HepG2 (cell line): ENCODE measurements around the gene ATOSB. TPM values are rescaled to one million over a fixed set of nuclear protein-coding genes. Genes with fewer than 3 reads are reported as not detected.

Source experiments
- IRX3 ChIP-seq: sonication (generic); formaldehyde crosslinking; IDR thresholded peaks from 2 replicates; pipeline ENCODE4 v1.8.1; 2023; ENCODE audit warnings: mild to moderate bottlenecking, low read depth, missing genetic modification reagents, borderline replicate concordance
- ZGPAT ChIP-seq: IDR thresholded peaks from 2 replicates; pipeline ENCODE4 v1.6.1; 2016; ENCODE audit warnings: mild to moderate bottlenecking
- ZNF407 ChIP-seq: sonication (generic); formaldehyde crosslinking; IDR thresholded peaks from one replicate; pipeline ENCODE4 v1.5.1; 2020; ENCODE audit warnings: mild to moderate bottlenecking, missing genetic modification reagents; ENCODE audit errors: not compliant biosample characterization
- ZNF646 ChIP-seq: sonication (generic); formaldehyde crosslinking; IDR thresholded peaks from 2 replicates; pipeline ENCODE4 v1.9.0; 2021; ENCODE audit warnings: mild to moderate bottlenecking, missing genetic modification reagents
- polyA plus RNA-seq, 8 experiments: library from polyadenylated mRNA; depleted of rRNA in 3 of 8; stranded (reverse) in 7 of 8; unstranded in 1 of 8; fragments of >200 nt; fragmentation: Illumina TruSeq in 4 of 8; extraction: Trizol in 4 of 8; gene quantifications; 2 replicates each; pipeline versions ENCODE4 v1.2.1 to v1.2.3, GENCODE V29; 2011 to 2016; ENCODE audit warnings: low read depth in 4 of 8, missing spikeins in 1 of 8, mixed read lengths in 1 of 8; ENCODE audit not compliant: insufficient read depth in 1 of 8
- total RNA-seq, 5 experiments: library from RNA; depleted of rRNA; stranded (reverse); fragments of >200 nt; fragmentation: Illumina TruSeq; extraction: Trizol; gene quantifications; 2 replicates each; pipeline ENCODE4 v1.2.3, GENCODE V29; 2016; ENCODE audit warnings: low read depth in 1 of 5
- TF ChIP-seq, protein P1 (sequence below): sonication (generic); formaldehyde crosslinking; IDR thresholded peaks from 2 replicates; pipeline ENCODE4 v1.5.0; 2020; ENCODE audit warnings: missing genetic modification reagents
- TF ChIP-seq, protein P2 (sequence below): sonication (generic); formaldehyde crosslinking; IDR thresholded peaks from 2 replicates; pipeline ENCODE4 v1.5.1; 2020; ENCODE audit warnings: mild to moderate bottlenecking, missing genetic modification reagents, borderline replicate concordance

The ATOSB gene
- total and polyA plus RNA-seq, 2 of the 13 experiments (the other 11 are each of a cell fraction or from before 2014, with no cell fraction given): 1.9 to 6.4 TPM

- no peak for TF ChIP-seq ZNF646 (CRISPR knock-in tag)
- no peak for TF ChIP-seq ZGPAT
- TF ChIP-seq, protein P1, sequence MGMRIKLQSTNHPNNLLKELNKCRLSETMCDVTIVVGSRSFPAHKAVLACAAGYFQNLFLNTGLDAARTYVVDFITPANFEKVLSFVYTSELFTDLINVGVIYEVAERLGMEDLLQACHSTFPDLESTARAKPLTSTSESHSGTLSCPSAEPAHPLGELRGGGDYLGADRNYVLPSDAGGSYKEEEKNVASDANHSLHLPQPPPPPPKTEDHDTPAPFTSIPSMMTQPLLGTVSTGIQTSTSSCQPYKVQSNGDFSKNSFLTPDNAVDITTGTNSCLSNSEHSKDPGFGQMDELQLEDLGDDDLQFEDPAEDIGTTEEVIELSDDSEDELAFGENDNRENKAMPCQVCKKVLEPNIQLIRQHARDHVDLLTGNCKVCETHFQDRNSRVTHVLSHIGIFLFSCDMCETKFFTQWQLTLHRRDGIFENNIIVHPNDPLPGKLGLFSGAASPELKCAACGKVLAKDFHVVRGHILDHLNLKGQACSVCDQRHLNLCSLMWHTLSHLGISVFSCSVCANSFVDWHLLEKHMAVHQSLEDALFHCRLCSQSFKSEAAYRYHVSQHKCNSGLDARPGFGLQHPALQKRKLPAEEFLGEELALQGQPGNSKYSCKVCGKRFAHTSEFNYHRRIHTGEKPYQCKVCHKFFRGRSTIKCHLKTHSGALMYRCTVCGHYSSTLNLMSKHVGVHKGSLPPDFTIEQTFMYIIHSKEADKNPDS: no peak
- TF ChIP-seq ZNF407 (CRISPR knock-in tag): no peak
- TF ChIP-seq IRX3 (CRISPR knock-in tag): no peak
- TF ChIP-seq, protein P2, sequence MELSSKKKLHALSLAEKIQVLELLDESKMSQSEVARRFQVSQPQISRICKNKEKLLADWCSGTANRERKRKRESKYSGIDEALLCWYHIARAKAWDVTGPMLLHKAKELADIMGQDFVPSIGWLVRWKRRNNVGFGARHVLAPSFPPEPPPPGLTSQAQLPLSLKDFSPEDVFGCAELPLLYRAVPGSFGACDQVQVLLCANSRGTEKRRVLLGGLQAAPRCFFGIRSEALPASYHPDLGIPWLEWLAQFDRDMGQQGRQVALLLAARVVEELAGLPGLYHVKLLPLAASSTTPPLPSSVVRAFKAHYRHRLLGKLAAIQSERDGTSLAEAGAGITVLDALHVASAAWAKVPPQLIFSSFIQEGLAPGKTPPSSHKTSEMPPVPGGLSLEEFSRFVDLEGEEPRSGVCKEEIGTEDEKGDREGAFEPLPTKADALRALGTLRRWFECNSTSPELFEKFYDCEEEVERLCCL (CRISPR knock-in tag): no peak
These were observed 4.4 kb downstream of the ATOSB start (continued) for GRCh38 chr9:35111001-35111933.
